ENCODE measurements around the gene A2M.

Gene A2M

GRCh38 chr12:9123781-9124382, 8.2 kb upstream of the A2M start:
- DNase-seq, result no peak

DNA sequence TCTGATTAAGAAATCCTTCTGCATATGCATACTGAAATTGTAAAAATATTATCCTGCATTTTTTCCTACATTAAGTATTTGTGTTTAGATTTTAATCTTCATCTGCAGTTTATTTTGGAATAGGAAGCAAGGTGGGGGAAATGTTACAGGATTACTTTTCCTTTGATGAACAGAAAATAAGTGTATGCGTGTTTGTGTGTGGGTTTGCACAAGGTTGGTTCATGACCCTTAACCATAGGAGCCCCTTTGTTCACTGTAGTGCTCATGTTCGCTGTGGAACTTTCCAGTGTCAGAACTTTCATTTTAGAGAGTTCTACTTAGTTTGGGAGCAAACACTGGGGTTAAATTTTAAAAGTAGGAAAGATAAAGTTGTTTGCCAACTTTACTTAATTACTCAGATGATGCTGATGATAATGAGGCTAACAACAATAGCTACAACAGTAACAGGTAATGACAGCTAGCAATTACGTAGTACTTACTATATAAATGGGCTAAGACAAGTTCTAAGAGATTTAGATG, 6.4 kb upstream of the A2M start:
- no peak for DNase-seq

GRCh38 chr12:9120487-9121184, 4.9 kb upstream of the A2M start:
- no peak for DNase-seq

- DNase-seq, result no peak
Measured at GRCh38 chr12:9118158-9118557, 2.4 kb upstream of the A2M start.

DNA sequence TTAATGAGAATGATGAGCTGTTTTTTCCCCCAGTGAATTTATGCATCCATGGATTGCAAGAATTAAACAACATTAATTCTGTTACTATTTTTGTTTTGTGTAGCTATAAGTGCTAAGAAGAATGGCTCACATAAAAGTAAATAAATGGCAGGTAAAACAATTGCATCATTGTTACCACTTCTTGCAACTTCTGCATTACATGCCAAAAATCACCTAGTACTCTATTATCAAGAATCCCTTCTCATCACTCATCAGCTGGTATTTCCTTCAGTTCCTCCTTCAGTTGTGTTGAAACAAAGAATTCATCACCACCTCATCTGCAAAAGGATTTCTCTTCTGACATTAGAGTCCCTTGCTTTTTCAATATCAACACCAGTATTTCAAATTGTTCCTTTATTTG, 773 bp downstream of the A2M start:
- DNase-seq, result no peak

DNA sequence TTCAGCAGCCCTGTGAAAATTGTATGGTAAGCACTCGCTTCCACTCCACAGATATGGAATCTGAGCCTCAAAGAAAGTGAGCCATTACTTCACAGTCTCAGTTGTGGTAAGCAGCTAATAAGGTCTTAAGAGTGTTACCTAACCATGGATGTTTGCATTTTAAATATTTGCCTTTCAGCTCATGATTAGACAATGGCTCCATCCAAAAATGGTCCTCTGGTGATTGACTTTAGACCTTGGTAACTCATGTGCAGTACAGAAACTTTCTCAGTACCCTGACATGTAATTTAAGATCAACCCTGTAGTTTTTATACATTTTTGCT, 1.8 kb downstream of the A2M start:
- DNase-seq, result no peak

GRCh38 chr12:9113296-9113986, 2.3 kb downstream of the A2M start:
- DNase-seq, result no peak

GRCh38 chr12:9112076-9112853, 3.5 kb downstream of the A2M start:
- DNase-seq, result no peak

DNA sequence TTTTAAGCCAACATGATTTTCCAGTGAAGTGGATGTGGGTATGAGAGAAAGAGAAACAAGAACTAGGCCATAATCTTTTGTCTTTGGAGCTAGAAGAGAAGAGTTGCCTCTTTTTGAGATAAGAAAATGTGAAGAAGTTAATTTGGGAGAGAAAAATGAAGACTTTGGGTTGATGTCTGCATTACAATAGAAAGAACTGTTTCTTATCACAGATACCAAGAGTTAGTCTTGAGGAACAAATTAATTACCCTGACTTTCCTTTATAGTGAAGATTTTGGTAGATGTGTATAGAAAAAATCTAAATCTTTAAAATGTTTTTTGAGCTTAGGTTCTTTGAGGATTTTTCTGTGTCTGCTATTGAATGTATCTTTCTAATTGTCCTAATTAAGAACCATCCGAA, 4.2 kb downstream of the A2M start:
- no peak for DNase-seq

GRCh38 chr12:9109737-9110491, 5.8 kb downstream of the A2M start:
- DNase-seq, result no peak

DNA sequence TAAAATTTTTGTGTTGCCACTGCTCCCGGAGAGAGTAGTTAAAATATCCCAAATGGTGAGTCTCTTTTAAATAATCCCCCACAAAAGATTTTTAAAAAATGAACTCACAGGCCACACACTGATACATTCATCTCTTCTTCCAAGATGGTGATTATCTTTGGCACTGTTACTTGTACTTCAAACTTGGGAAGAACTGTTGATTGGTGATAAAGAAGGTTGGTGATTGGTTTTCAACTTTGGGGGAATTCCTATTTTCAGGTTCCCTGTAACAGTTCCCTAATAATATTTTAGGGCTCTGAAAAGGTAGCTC, 6.6 kb downstream of the A2M start:
- DNase-seq, result no peak

- no peak for DNase-seq
Measured at GRCh38 chr12:9108504-9109212, 7.1 kb downstream of the A2M start.

GRCh38 chr12:9107542-9107873, 8.2 kb downstream of the A2M start:
- DNase-seq, result no peak

GRCh38 chr12:9106610-9107541, 8.8 kb downstream of the A2M start:
- DNase-seq, result no peak

DNA sequence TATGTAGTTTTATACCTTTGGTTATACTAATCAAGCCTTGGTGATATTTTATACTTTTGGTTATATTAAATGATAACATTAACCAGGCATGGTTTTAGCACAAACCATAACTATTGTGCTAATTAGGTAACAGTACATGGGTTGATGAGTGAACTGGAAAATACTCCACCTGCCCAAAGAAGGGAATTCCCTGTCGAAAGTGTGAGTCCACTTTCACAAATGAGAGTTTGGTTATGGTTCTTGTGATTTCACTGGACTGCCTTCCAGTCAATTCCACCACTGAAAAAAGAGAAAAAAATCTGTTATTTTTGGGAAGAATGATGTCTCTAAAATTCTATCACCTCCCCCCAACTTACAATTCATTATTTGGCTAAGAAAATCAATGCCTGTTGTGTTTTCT, 9.7 kb downstream of the A2M start:
- DNase-seq, result no peak

GRCh38 chr12:9104767-9105423, 10.8 kb downstream of the A2M start:
- no peak for DNase-seq

GRCh38 chr12:9104087-9104486, 11.6 kb downstream of the A2M start:
- no peak for DNase-seq

GRCh38 chr12:9103050-9103849, 12.5 kb downstream of the A2M start:
- DNase-seq, result no peak

DNA sequence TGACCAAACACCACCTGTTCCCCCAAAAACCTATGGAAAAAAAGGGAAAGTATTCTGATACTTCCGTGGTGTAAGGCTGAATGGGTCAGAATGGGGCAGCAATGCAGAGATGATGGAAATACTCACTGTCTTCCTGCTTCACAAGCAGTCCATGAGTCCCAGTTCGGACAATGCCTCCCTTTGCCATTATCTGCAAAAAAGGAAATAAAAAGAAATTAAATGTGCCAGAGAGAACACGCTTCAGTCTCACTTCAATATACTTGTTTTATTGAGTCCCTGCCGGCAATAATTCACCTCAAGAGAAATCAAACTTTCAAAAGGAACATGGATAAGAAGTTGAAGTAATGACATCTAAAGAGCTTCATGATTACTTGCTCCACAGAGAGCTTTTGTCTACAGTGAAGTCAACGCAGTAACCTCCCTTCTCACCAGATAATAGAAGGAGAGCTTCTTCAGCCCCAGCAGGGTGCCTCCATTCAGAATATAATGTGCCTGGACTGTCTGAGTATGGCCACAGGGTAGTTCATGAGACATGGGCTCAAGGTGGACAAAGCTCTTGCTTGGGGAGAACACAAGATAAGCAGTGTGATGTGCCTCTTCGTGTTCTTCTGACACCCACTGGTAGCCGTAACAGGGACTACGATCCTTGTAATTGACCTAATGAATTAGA, 14.6 kb downstream of the A2M start:
- DNase-seq, result no peak

Measured in right kidney (tissue), 1 donor.